Measurements from ENCODE around the gene FBXO42. TPM values are rescaled to one million over a fixed set of nuclear protein-coding genes. Genes with fewer than 3 reads are reported as not detected.
"Not testable (repeated sequence)": the region's sequence is repeated elsewhere in the genome, so short reads cannot be mapped to it uniquely, and the experiment has no call there.

Gene FBXO42
- total RNA-seq, 1 donor = 16.3 TPM

GRCh38 chr1:16260814-16261213 is 91.5 kb downstream of the FBXO42 start:
- TF ChIP-seq, protein P1, sequence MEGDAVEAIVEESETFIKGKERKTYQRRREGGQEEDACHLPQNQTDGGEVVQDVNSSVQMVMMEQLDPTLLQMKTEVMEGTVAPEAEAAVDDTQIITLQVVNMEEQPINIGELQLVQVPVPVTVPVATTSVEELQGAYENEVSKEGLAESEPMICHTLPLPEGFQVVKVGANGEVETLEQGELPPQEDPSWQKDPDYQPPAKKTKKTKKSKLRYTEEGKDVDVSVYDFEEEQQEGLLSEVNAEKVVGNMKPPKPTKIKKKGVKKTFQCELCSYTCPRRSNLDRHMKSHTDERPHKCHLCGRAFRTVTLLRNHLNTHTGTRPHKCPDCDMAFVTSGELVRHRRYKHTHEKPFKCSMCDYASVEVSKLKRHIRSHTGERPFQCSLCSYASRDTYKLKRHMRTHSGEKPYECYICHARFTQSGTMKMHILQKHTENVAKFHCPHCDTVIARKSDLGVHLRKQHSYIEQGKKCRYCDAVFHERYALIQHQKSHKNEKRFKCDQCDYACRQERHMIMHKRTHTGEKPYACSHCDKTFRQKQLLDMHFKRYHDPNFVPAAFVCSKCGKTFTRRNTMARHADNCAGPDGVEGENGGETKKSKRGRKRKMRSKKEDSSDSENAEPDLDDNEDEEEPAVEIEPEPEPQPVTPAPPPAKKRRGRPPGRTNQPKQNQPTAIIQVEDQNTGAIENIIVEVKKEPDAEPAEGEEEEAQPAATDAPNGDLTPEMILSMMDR (IDR thresholded peaks at IDR 0.05; ENCODE audit: extremely low read depth, low read depth, low read length) = no peak
- no peak overlapping the region for H2AFZ ChIP-seq (ENCODE audit: low read length)
- no peak for DNase-seq (ENCODE audit: insufficient read length, low spot score, missing footprints)
- H4K20me1 ChIP-seq (ENCODE audit: insufficient read depth, low read length) = peaks cover 5% of the 10 kb centered on the region
- H3K27me3 ChIP-seq (ENCODE audit: insufficient read depth, low read length) = no peaks in the 10 kb centered on the region
- H3K4me3 ChIP-seq (ENCODE audit: insufficient read depth, low read length) = no peak overlapping the region
- no peak overlapping the region for H3K4me2 ChIP-seq (ENCODE audit: insufficient read depth, low read length)
- peaks cover 4% of the 10 kb centered on the region for H3K4me1 ChIP-seq (ENCODE audit: insufficient read depth, low read length)
- no peaks in the 10 kb centered on the region for H3K9me3 ChIP-seq (ENCODE audit: low read depth, low read length)
- peaks cover 10% of the 10 kb centered on the region for H3K79me2 ChIP-seq (ENCODE audit: insufficient read depth, low read length)
- peaks cover 4% of the 10 kb centered on the region for H3K36me3 ChIP-seq (ENCODE audit: insufficient read depth, low read length)
- H3K27ac ChIP-seq (ENCODE audit: low read depth, low read length) = no peak overlapping the region

- H3K4me1 ChIP-seq (ENCODE audit: insufficient read depth, low read length) = peaks cover 6% of the 10 kb centered on the region
- H3K4me2 ChIP-seq (ENCODE audit: insufficient read depth, low read length) = no peak overlapping the region
- no peak for DNase-seq (ENCODE audit: insufficient read length, low spot score, missing footprints)
- no peaks in the 10 kb centered on the region for H4K20me1 ChIP-seq (ENCODE audit: insufficient read depth, low read length)
- H3K79me2 ChIP-seq (ENCODE audit: insufficient read depth, low read length) = peaks cover 2% of the 10 kb centered on the region
- TF ChIP-seq, protein P1 (IDR thresholded peaks at IDR 0.05; ENCODE audit: extremely low read depth, low read depth, low read length) = no peak
- H3K4me3 ChIP-seq (ENCODE audit: insufficient read depth, low read length) = no peak overlapping the region
- H3K27me3 ChIP-seq (ENCODE audit: insufficient read depth, low read length) = no peaks in the 10 kb centered on the region
- H3K9me3 ChIP-seq (ENCODE audit: low read depth, low read length) = no peaks in the 10 kb centered on the region
- H3K27ac ChIP-seq (ENCODE audit: low read depth, low read length) = no peak overlapping the region
- H3K36me3 ChIP-seq (ENCODE audit: insufficient read depth, low read length) = peaks cover 14% of the 10 kb centered on the region
- no peak overlapping the region for H2AFZ ChIP-seq (ENCODE audit: low read length)
These were observed 93.6 kb downstream of the FBXO42 start for GRCh38 chr1:16258591-16259135.

- Histone ChIP-seq H3K27me3 (ENCODE audit: insufficient read depth, low read length) (no peaks in the 10 kb centered on the region), H3K4me2 (ENCODE audit: insufficient read depth, low read length) (no peak overlapping the region), H3K4me1 (ENCODE audit: insufficient read depth, low read length) (peaks cover 6% of the 10 kb centered on the region), H3K27ac (ENCODE audit: low read depth, low read length) (no peak overlapping the region), H3K9me3 (ENCODE audit: low read depth, low read length) (no peaks in the 10 kb centered on the region), H2AFZ (ENCODE audit: low read length) (no peak overlapping the region), H3K36me3 (ENCODE audit: insufficient read depth, low read length) (peaks cover 17% of the 10 kb centered on the region), H3K4me3 (ENCODE audit: insufficient read depth, low read length) (no peak overlapping the region), H3K79me2 (ENCODE audit: insufficient read depth, low read length) (no peaks in the 10 kb centered on the region), H4K20me1 (ENCODE audit: insufficient read depth, low read length) (no peaks in the 10 kb centered on the region)
- TF ChIP-seq, protein P1 (IDR thresholded peaks at IDR 0.05; ENCODE audit: extremely low read depth, low read depth, low read length) = no peak
- no peak for DNase-seq (ENCODE audit: insufficient read length, low spot score, missing footprints)
These were observed 94.3 kb downstream of the FBXO42 start for GRCh38 chr1:16257968-16258367.

DNA sequence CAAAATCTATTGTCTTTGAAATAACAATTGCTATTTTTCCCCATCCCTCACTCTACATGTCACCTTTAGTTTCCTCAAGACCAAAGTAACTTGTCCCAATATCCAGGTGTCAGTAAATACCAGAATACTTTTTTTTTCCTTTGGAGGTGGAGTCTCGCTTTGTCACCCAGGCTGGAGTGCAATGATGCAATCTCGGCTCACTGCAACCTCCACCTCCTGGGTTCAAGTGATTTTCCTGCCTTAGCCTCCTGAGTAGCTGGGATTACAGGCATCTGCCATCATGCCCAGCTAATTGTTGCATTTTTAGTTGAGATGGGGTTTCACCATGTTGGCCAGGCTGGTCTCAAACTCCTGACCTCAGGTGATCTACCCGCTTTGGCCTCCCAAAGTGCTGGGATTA is 94.7 kb downstream of the FBXO42 start:
- H2AFZ ChIP-seq (ENCODE audit: low read length); H3K4me2 ChIP-seq (ENCODE audit: insufficient read depth, low read length); H3K27me3 ChIP-seq (ENCODE audit: insufficient read depth, low read length); DNase-seq (ENCODE audit: insufficient read length, low spot score, missing footprints); H3K27ac ChIP-seq (ENCODE audit: low read depth, low read length); H3K4me1 ChIP-seq (ENCODE audit: insufficient read depth, low read length); H3K9me3 ChIP-seq (ENCODE audit: low read depth, low read length); H4K20me1 ChIP-seq (ENCODE audit: insufficient read depth, low read length); H3K79me2 ChIP-seq (ENCODE audit: insufficient read depth, low read length); H3K4me3 ChIP-seq (ENCODE audit: insufficient read depth, low read length): not testable (repeated sequence)
- H3K36me3 ChIP-seq (ENCODE audit: insufficient read depth, low read length) = peaks cover 20% of the 10 kb centered on the region
